GM20431 (cell line): ENCODE results near the gene PYGO1.
"Not testable (repeated sequence)": the region's sequence is repeated elsewhere in the genome, so short reads cannot be mapped to it uniquely, and the experiment has no call there.

Experiments
- in situ Hi-C: fragments of 300-500 bp; cut with MseI, MboI; formaldehyde crosslinking; loops from one replicate; pipeline ENCODE4 v1.15.0; 2020; ENCODE audit warnings: low sequenced_read_pairs; ENCODE audit not compliant: unreplicated experiment

Gene PYGO1

GRCh38 chr15:55514414-55514850 lies 73.7 kb downstream of the PYGO1 start:
- in situ Hi-C loops: no loop called here

- in situ Hi-C loops: not testable (repeated sequence)
These were observed 74.3 kb downstream of the PYGO1 start for GRCh38 chr15:55513621-55514413.

- in situ Hi-C loops: no loop called here
These were observed 75.0 kb downstream of the PYGO1 start for GRCh38 chr15:55513152-55513551.

- in situ Hi-C loops: no loop called here
These were observed 80.6 kb downstream of the PYGO1 start for GRCh38 chr15:55507567-55507966.

GRCh38 chr15:55505407-55505806 lies 82.7 kb downstream of the PYGO1 start:
- in situ Hi-C loops: not testable (repeated sequence)

- in situ Hi-C loops: no loop called here
These were observed 89.0 kb downstream of the PYGO1 start for GRCh38 chr15:55499151-55499550.

GRCh38 chr15:55498109-55498938 lies 89.8 kb downstream of the PYGO1 start:
- in situ Hi-C loops: not testable (repeated sequence)

- in situ Hi-C loops: no loop called here
These were observed 91.4 kb downstream of the PYGO1 start for GRCh38 chr15:55496716-55497115.

GRCh38 chr15:55494931-55495330 lies 93.2 kb downstream of the PYGO1 start:
- in situ Hi-C loops: no loop called here

GRCh38 chr15:55488952-55489600 lies 99.1 kb downstream of the PYGO1 start:
- in situ Hi-C loops: not testable (repeated sequence)
